GM10248 (cell line): Measurements from ENCODE around the gene PEAK3.

Experiments
- CTCF ChIA-PET: fragments of 300-600 bp; sonication (Branson Sonifier 250); formaldehyde crosslinking; extraction: SDS; loops from one replicate; lab custom pipeline; 2021; ENCODE audit warnings: antibody characterized with exemption; lab: Yijun Ruan, JAX
- POLR2A ChIA-PET: fragments of 350-650 bp; sonication (Branson Sonifier 250); formaldehyde crosslinking; extraction: SDS; loops from one replicate; lab custom pipeline; 2020; ENCODE audit warnings: antibody characterized with exemption; lab: Yijun Ruan, JAX
- DNase-seq: peaks from one replicate; pipeline ENCODE4 v3.0.0; 2012; ENCODE audit errors: extremely low spot score
- CTCF ChIP-seq: IDR thresholded peaks from 2 replicates; pipeline ENCODE4 v1.5.1; 2012; ENCODE audit warnings: mild to moderate bottlenecking, low read depth; ENCODE audit errors: extremely low read depth, missing control alignments, control extremely low read depth

The PEAK3 gene

GRCh38 chr19:2246014-2246620 lies 35.9 kb downstream of the PEAK3 start:
- POLR2A ChIA-PET: no interaction called here
- CTCF ChIA-PET: no interaction called here
- DNase-seq: no peak
- TF ChIP-seq CTCF: no peak

GRCh38 chr19:2245273-2245672 lies 36.7 kb downstream of the PEAK3 start:
- TF ChIP-seq CTCF: no peak
- ChIA-PET CTCF (no interaction called here), POLR2A (no interaction called here)
- DNase-seq: no peak

- no peak for TF ChIP-seq CTCF
- no peak for DNase-seq
- ChIA-PET POLR2A (no interaction called here), CTCF (no interaction called here)
Observed at GRCh38 chr19:2244486-2244885, 37.5 kb downstream of the PEAK3 start.

GRCh38 chr19:2244125-2244411 lies 37.9 kb downstream of the PEAK3 start:
- TF ChIP-seq CTCF: no peak
- POLR2A ChIA-PET: interaction anchor here (0.6 kb wide), 1 partner anchor 65 kb away, joined by 3 read pairs; no protein-coding TSS in a partner anchor
- DNase-seq: no peak
- CTCF ChIA-PET: no interaction called here

GRCh38 chr19:2243274-2244124 lies 38.5 kb downstream of the PEAK3 start:
- DNase-seq: no peak
- CTCF ChIA-PET: no interaction called here
- POLR2A ChIA-PET: interaction anchor here (0.6 kb wide), 1 partner anchor 66 kb away, joined by 3 read pairs; no protein-coding TSS in a partner anchor
- TF ChIP-seq CTCF: no peak

- ChIA-PET POLR2A (no interaction called here), CTCF (no interaction called here)
- no peak for DNase-seq
- TF ChIP-seq CTCF: no peak
Observed at GRCh38 chr19:2242816-2243215, 39.2 kb downstream of the PEAK3 start.
